Lower lobe of right lung (tissue), 2 donors: ENCODE results near the gene MPP1. TPM values are rescaled to one million over a fixed set of nuclear protein-coding genes. Genes with fewer than 3 reads are reported as not detected.

Source experiments
- ATAC-seq, 2 donors: fragments of 200-7000 bp; cut with Tn5 transposase; one replicate each; pipeline ENCODE4 v1.9.1; 2020 to 2022; ENCODE audit warnings: mild to moderate bottlenecking in 2 of 2, moderate library complexity in 2 of 2
- DNase-seq: peaks from one replicate; pipeline ENCODE4 v3.0.0-alpha.2; 2020
- H3K27ac ChIP-seq: fragments of 200-600 bp; one replicate; pipeline ENCODE4 v1.8.0; 2022
- H3K27me3 ChIP-seq: fragments of 200-600 bp; one replicate; pipeline ENCODE4 v1.8.0; 2022; ENCODE audit warnings: low read depth
- H3K36me3 ChIP-seq: fragments of 200-600 bp; one replicate; pipeline ENCODE4 v1.8.0; 2022; ENCODE audit warnings: mild to moderate bottlenecking
- H3K4me1 ChIP-seq: fragments of 200-600 bp; one replicate; pipeline ENCODE4 v1.8.0; 2022
- H3K4me3 ChIP-seq: fragments of 200-600 bp; one replicate; pipeline ENCODE4 v1.8.0; 2022; ENCODE audit warnings: mild to moderate bottlenecking
- H3K9me3 ChIP-seq: fragments of 200-600 bp; one replicate; pipeline ENCODE4 v1.8.0; 2022
- intact Hi-C: fragments of 100-400 bp; cut with DNase I; formaldehyde crosslinking; loops from one replicate; pipeline ENCODE4 v1.11.0; 2022
- long read RNA-seq: library from polyadenylated mRNA; unstranded; transcript quantifications from one replicate; pipeline ENCODE4 v2.0.0, GENCODE V29; 2021
- total RNA-seq: library from RNA; stranded (reverse); fragmentation: NEBNext Ultra II Directional; extraction: Animal tissue kit (Norgen Biotek cat#: 25700); gene quantifications from one replicate; pipeline ENCODE4 v1.2.1, GENCODE V29; 2021
- TF ChIP-seq, protein P1 (sequence below): fragments of 200-600 bp; IDR thresholded peaks from one replicate; pipeline ENCODE4 v1.8.0; 2022; ENCODE audit warnings: antibody characterized with exemption, mild to moderate bottlenecking
- donor health status: DM: no; HTN: yes; CAD: no; lungs with severe emphysema.

Gene MPP1
- total RNA-seq = 57.0 TPM
- long read RNA-seq, transcript MPP1-202 (12 exons, 2,042 nt) = major isoform, 60 of 74 reads
- long read RNA-seq, partial matches to known transcripts = 6 of 74 reads
- long read RNA-seq, other reads (novel, unspliced or antisense) = 6 of 74 reads

DNA sequence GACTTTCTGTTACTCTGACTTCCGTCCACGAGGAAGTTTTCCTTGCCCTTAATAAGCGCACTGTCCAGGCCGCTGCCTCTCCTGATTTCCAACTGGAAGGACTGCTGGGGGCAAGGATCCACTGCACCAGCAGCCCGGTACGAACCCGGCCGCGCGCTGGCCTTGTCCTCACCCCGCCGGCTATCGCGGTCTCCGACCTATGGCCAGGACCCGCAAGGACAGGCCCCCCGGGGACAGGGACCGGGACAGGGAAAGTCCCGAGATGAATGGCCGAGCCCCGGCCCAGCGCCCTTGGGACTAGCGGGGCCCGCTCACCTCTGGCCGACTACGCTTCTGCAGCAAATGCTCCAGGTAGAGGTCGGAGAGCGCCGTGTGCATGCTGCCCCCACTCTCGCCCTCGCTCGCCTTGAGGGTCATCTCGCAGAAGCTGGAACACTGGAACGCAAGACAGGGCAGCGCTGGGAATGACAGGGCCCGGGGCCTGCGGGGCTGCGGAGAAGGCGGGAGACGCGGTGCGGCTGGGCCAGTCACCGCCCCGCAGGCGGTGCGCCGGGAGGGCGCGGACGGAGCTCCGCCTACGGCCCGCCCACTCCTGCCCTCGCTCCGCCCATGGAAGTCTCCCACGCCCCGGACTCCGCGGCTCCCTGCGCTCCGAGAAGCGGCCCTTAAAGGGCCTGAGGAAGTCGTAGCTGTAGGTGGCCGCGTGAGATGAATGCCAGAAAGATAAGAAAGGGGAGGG lies at the start of gene MPP1:
MPP1 (minus strand) TSS at position 529 of the 739 bp plus-strand sequence; CDS start at position 417, 112 bp downstream.
- intact Hi-C loops = no loop called here
- H3K9me3 ChIP-seq = no peaks in the 10 kb centered on the region
- H3K27me3 ChIP-seq = no peaks in the 10 kb centered on the region
- no peaks in the 10 kb centered on the region for H3K36me3 ChIP-seq
- peak within 1 kb of the TSS; percentile 72 for H3K27ac ChIP-seq
- TF ChIP-seq, protein P1, sequence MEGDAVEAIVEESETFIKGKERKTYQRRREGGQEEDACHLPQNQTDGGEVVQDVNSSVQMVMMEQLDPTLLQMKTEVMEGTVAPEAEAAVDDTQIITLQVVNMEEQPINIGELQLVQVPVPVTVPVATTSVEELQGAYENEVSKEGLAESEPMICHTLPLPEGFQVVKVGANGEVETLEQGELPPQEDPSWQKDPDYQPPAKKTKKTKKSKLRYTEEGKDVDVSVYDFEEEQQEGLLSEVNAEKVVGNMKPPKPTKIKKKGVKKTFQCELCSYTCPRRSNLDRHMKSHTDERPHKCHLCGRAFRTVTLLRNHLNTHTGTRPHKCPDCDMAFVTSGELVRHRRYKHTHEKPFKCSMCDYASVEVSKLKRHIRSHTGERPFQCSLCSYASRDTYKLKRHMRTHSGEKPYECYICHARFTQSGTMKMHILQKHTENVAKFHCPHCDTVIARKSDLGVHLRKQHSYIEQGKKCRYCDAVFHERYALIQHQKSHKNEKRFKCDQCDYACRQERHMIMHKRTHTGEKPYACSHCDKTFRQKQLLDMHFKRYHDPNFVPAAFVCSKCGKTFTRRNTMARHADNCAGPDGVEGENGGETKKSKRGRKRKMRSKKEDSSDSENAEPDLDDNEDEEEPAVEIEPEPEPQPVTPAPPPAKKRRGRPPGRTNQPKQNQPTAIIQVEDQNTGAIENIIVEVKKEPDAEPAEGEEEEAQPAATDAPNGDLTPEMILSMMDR = no peak
- ATAC-seq (peak; percentile 99 to 100), DNase-seq (peak; percentile 83)
- H3K4me3 ChIP-seq = peak within 1 kb of the TSS; percentile 72
- H3K4me1 ChIP-seq = peaks cover 13% of the 10 kb centered on the region

DNA sequence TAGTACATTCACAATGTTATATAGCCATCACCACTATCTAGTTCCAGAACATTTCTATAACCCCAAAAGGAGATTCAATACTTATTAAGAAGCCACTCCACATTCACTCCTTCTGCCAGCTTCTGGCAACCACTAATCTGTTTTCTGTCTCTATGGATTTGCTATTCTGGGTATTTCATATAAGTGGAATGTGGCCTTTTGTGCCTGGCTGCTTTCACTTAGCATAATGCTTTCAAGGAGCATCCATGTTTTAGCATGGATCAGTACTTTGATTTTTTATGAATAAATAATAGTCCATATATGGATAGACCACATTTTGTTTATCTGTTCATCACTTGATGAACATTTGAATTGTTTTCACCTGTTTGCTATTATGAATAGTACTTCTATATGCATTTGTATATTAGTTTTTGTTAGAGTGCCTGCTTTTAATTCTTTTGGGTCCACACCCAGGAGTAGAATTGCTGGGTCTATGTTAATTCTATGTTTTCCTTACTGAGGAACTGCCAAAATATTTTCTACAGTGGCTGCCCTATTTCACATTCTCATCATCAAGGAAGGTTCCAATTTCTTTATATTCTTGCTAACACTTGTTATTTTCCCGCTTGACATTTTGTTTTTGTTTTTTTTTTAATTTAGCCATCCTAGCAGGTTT lies 45.8 kb upstream of the MPP1 start:
- no peaks in the 10 kb centered on the region for H3K9me3 ChIP-seq
- H3K27ac ChIP-seq = no peak overlapping the region
- TF ChIP-seq, protein P1 = no peak
- DNase-seq (no peak), ATAC-seq (no peak)
- no peaks in the 10 kb centered on the region for H3K36me3 ChIP-seq
- no peaks in the 10 kb centered on the region for H3K4me1 ChIP-seq
- H3K4me3 ChIP-seq = no peak overlapping the region
- no peaks in the 10 kb centered on the region for H3K27me3 ChIP-seq
- intact Hi-C loops = no loop called here

DNA sequence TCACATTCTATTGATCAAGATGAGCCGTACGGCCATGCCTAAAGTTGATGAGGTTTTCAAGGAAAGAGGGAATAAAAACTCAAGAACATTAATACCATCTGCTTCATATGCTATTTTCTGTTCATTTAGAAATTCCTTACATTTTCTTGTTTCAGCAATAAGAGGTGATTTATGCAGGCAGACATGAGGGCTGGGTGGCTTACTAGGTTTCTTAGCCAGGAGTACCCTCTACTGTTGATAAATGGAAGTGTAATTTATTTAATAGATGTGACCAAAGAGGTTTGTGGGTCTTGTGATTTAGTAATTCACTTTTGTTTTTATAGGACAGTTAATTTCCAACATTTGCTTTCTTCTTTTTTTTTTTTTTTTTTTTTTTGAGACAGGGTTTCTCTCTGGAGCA lies 35.6 kb upstream of the MPP1 start:
- H3K36me3 ChIP-seq = no peaks in the 10 kb centered on the region
- ATAC-seq (peak in 1 of 2 donors; percentile 61), DNase-seq (no peak)
- H3K4me3 ChIP-seq = no peak overlapping the region
- no peaks in the 10 kb centered on the region for H3K9me3 ChIP-seq
- TF ChIP-seq, protein P1 = peak; percentile 34
- no peaks in the 10 kb centered on the region for H3K27me3 ChIP-seq
- intact Hi-C loops = no loop called here
- H3K4me1 ChIP-seq = no peaks in the 10 kb centered on the region
- no peak overlapping the region for H3K27ac ChIP-seq

DNA sequence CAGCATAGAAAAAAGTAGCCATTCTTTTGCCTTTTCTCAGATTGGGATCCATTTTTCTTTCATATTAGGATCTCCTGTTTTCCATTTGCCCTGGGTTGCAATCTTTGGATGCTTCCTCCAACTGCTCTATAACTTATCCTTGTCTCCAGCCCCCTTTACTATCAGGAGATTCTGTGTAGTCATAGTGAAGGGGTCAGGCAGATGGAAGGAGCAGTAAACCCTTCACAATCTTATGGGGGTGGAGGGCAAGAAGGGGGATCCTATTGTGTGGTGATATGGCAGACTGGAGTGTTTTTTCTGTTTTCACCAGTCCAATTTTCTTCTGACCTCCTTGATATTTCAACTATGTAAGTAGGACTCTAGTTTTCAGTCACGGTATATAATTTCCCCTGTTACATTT lies 30.9 kb upstream of the MPP1 start:
- H3K4me3 ChIP-seq = no peak overlapping the region
- ATAC-seq (no peak), DNase-seq (no peak)
- no peaks in the 10 kb centered on the region for H3K27me3 ChIP-seq
- no peak overlapping the region for H3K27ac ChIP-seq
- TF ChIP-seq, protein P1 = no peak
- H3K36me3 ChIP-seq = no peaks in the 10 kb centered on the region
- no peaks in the 10 kb centered on the region for H3K9me3 ChIP-seq
- intact Hi-C loops = no loop called here
- H3K4me1 ChIP-seq = no peaks in the 10 kb centered on the region

DNA sequence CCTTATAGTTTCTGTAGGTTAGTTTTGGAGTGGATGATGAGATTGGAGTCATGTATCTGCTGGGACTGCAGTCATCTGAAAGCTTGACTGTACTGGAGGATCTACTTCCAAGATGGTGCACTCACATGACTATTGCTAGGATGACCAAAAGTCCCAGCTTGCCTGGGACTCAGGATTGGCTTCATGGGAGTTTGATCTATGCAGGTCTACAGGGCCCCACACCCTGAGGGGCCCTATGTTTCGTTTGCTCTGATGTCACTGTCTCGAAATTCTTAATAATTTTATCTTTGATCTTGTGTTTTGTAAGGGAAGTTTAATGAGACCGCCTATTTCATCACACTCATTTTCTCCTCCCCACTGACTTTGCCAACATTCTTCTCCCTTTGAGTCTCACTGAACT lies 29.3 kb upstream of the MPP1 start, which contains the start of gene SMIM9:
SMIM9 (minus strand) TSS at position 101 of the 400 bp plus-strand sequence. CDS start 3,806 bp downstream, outside the sequence.
- no peaks in the 10 kb centered on the region for H3K27me3 ChIP-seq
- TF ChIP-seq, protein P1 = no peak
- H3K36me3 ChIP-seq = no peaks in the 10 kb centered on the region
- H3K27ac ChIP-seq = no peak within 1 kb of the TSS
- DNase-seq (no peak), ATAC-seq (no peak)
- intact Hi-C loops = no loop called here
- H3K9me3 ChIP-seq = no peaks in the 10 kb centered on the region
- no peak within 1 kb of the TSS for H3K4me3 ChIP-seq
- H3K4me1 ChIP-seq = no peaks in the 10 kb centered on the region
